Mesothelial cell of epicardium (in vitro differentiated cells): ENCODE measurements around the gene LYPD3. TPM values are rescaled to one million over a fixed set of nuclear protein-coding genes. Genes with fewer than 3 reads are reported as not detected.

Experiments
- DNase-seq, 2 experiments: peaks; one replicate each; pipeline ENCODE4 v3.0.0; 2021; ENCODE audit warnings: low spot score in 2 of 2; ENCODE audit not compliant: unreplicated experiment in 2 of 2
- H3K27ac Mint-ChIP-seq: 2 replicates; pipeline ENCODE4 v1.8.0; 2021; ENCODE audit warnings: mixed read lengths
- H3K27me3 Mint-ChIP-seq: 2 replicates; pipeline ENCODE4 v1.8.0; 2021; ENCODE audit warnings: low read depth, mixed read lengths
- H3K36me3 Mint-ChIP-seq: 2 replicates; pipeline ENCODE4 v1.8.0; 2021; ENCODE audit warnings: mixed read lengths
- H3K4me1 Mint-ChIP-seq: 2 replicates; pipeline ENCODE4 v1.8.0; 2021; ENCODE audit warnings: mixed read lengths
- H3K4me3 Mint-ChIP-seq: 2 replicates; pipeline ENCODE4 v1.8.0; 2021; ENCODE audit warnings: mild to moderate bottlenecking, moderate library complexity, mixed read lengths
- H3K9me3 Mint-ChIP-seq: 2 replicates; pipeline ENCODE4 v1.8.0; 2021; ENCODE audit warnings: mixed read lengths
- total RNA-seq: library from RNA; stranded (reverse); gene quantifications from 3 replicates; pipeline ENCODE4 v1.2.1, GENCODE V29; 2021
- TF ChIP-seq, protein P1 (sequence below): fragments of 200-600 bp; sonication (generic); IDR thresholded peaks from one replicate; pipeline ENCODE4 v1.5.0; 2021; ENCODE audit warnings: antibody characterized with exemption; ENCODE audit not compliant: unreplicated experiment

Gene LYPD3
- total RNA-seq, 1 donor from 2014 or later: 3.4 TPM

DNA sequence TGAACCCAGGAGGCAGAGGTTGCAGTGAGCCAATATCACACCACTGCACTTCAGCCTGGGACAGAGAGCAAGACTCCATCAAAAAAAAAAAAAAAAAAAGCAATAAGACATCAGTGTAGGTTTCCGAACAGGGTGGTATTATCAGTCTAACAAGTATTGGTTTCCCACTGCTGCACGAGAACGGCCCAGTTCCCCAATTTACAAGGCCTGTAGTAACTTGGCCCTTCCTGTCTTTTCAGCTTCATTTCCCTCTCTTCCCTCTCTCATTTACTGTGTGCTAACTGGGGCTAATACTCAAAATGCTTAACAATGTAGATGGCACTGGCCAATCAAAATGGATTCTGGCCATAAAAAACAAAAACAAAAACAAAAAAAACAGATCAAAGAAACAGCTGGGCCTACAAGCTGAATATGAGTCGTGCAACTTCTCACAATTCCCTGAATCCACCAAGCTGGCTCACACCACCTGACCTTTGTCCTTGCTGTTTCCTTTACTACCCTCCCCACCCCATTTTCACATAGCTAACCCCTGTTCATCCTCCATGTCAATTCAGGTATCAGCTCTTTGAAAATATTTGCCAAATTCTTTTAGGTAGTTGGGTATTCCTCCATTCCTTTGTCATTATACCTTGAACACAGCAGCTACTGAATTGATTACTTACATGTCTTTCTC lies 48.3 kb downstream of the LYPD3 start:
- Mint-ChIP-seq H3K36me3 (no peaks in the 10 kb centered on the region), H3K27ac (no peak overlapping the region), H3K27me3 (no peaks in the 10 kb centered on the region), H3K4me1 (no peaks in the 10 kb centered on the region), H3K9me3 (peaks cover 25% of the 10 kb centered on the region), H3K4me3 (no peak overlapping the region)
- TF ChIP-seq, protein P1, sequence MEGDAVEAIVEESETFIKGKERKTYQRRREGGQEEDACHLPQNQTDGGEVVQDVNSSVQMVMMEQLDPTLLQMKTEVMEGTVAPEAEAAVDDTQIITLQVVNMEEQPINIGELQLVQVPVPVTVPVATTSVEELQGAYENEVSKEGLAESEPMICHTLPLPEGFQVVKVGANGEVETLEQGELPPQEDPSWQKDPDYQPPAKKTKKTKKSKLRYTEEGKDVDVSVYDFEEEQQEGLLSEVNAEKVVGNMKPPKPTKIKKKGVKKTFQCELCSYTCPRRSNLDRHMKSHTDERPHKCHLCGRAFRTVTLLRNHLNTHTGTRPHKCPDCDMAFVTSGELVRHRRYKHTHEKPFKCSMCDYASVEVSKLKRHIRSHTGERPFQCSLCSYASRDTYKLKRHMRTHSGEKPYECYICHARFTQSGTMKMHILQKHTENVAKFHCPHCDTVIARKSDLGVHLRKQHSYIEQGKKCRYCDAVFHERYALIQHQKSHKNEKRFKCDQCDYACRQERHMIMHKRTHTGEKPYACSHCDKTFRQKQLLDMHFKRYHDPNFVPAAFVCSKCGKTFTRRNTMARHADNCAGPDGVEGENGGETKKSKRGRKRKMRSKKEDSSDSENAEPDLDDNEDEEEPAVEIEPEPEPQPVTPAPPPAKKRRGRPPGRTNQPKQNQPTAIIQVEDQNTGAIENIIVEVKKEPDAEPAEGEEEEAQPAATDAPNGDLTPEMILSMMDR: no peak
- DNase-seq: no peak

- no peak for DNase-seq
- Mint-ChIP-seq H3K4me1 (no peaks in the 10 kb centered on the region), H3K4me3 (no peak within 1 kb of the TSS), H3K27ac (no peak within 1 kb of the TSS), H3K27me3 (no peaks in the 10 kb centered on the region), H3K9me3 (peaks cover 24% of the 10 kb centered on the region), H3K36me3 (no peaks in the 10 kb centered on the region)
- TF ChIP-seq, protein P1: no peak
Observed at GRCh38 chr19:43414554-43414953, 50.9 kb downstream of the LYPD3 start, which contains the start of gene TEX101. TEX101 (plus strand) TSS chr19:43414890; CDS start chr19:43415920, 1,030 bp downstream.

DNA sequence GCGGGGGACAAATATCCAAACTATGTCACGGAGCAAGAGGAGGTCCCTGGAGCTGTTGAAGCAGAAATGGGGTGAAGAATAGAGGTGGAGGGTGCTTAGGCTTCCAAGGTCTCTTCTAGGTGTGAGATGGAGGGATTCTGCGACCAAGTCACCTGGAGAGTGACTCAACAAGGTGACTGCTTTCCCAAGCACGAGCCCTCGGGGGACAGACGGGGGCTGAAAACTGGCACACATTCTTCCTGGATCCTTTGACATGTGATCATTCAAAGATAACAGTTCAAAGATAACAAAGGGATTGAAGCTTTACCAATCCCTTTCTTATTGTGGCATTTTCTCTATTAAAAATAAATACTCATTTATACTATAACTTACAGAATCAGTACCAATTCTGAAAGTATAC lies 53.0 kb downstream of the LYPD3 start:
- no peak for DNase-seq
- H3K4me3 Mint-ChIP-seq: no peak overlapping the region
- H3K27ac Mint-ChIP-seq: no peak overlapping the region
- no peaks in the 10 kb centered on the region for H3K27me3 Mint-ChIP-seq
- H3K36me3 Mint-ChIP-seq: no peaks in the 10 kb centered on the region
- H3K4me1 Mint-ChIP-seq: no peaks in the 10 kb centered on the region
- peaks cover 19% of the 10 kb centered on the region for H3K9me3 Mint-ChIP-seq
- TF ChIP-seq, protein P1: no peak

Other genes starting within 250 kb of the LYPD3 start
- gene PSG9, start 196.1 kb downstream of the LYPD3 start, total RNA-seq: not detected in 3 replicates
- gene CD177, start 111.9 kb downstream of the LYPD3 start, total RNA-seq: not detected in 3 replicates
- gene TEX101, start 50.7 kb downstream of the LYPD3 start, total RNA-seq: not detected in 3 replicates
- gene PHLDB3, start 39.1 kb upstream of the LYPD3 start, total RNA-seq: 28.0 to 31.4 TPM (median 28.2 TPM) in 3 replicates
- 26.8 to 29.0 TPM (median 27.9 TPM) in 3 replicates for gene ETHE1, start 61.6 kb upstream of the LYPD3 start, total RNA-seq
- gene ZNF575, start 67.6 kb upstream of the LYPD3 start, total RNA-seq: 2.3 to 2.8 TPM (median 2.6 TPM) in 3 replicates
- gene XRCC1, start 109.9 kb upstream of the LYPD3 start, total RNA-seq: 52.3 to 58.5 TPM (median 56.1 TPM) in 3 replicates
- gene PINLYP, start 110.2 kb upstream of the LYPD3 start, total RNA-seq: 12.6 to 14.5 TPM (median 13.8 TPM) in 3 replicates
- 41.1 to 42.2 TPM (median 41.4 TPM) in 3 replicates for gene IRGQ, start 130.5 kb upstream of the LYPD3 start, total RNA-seq
- gene ZNF576, start 131.0 kb upstream of the LYPD3 start, total RNA-seq: 11.4 to 12.6 TPM (median 12.6 TPM) in 3 replicates
- 0.36 to 0.63 TPM (median 0.58 TPM) in 3 replicates for gene SRRM5, start 146.5 kb upstream of the LYPD3 start, total RNA-seq
- 92.2 to 96.2 TPM (median 92.4 TPM) in 3 replicates for gene ZNF428, start 154.0 kb upstream of the LYPD3 start, total RNA-seq
- gene CADM4, start 174.2 kb upstream of the LYPD3 start, total RNA-seq: 45.8 to 48.3 TPM (median 47.1 TPM) in 3 replicates
- gene PLAUR, start 204.6 kb upstream of the LYPD3 start, total RNA-seq: 18.5 to 22.7 TPM (median 22.2 TPM) in 3 replicates